HUDEP-2 (cell line): Measurements from ENCODE around the gene SLC37A3.
A peak's percentile ranks its signal among the peaks of the same experiment; 100 is the strongest.

Experiments used
- DNase-seq, 76 experiments: peaks; one replicate each; lab custom pipeline; 2025; ENCODE audit not compliant: unreplicated experiment in 76 of 76; lab: John Stamatoyannopoulos, UW

Gene SLC37A3

GRCh38 chr7:140402178-140402835 lies 4.0 kb upstream of the SLC37A3 start:
- DNase-seq: no peak

GRCh38 chr7:140400381-140400780 lies 2.1 kb upstream of the SLC37A3 start:
- DNase-seq: no peak

- DNase-seq: no peak
Measured at GRCh38 chr7:140398821-140399220, 491 bp upstream of the SLC37A3 start.

- DNase-seq: no peak
Measured at GRCh38 chr7:140393756-140394306, 4.5 kb downstream of the SLC37A3 start.

GRCh38 chr7:140391634-140392033 lies 6.7 kb downstream of the SLC37A3 start:
- DNase-seq: peak in 44 of 76 experiments; percentile 4 to 69 (median 25)

GRCh38 chr7:140390466-140391190 lies 7.7 kb downstream of the SLC37A3 start:
- DNase-seq: no peak

- no peak for DNase-seq
Measured at GRCh38 chr7:140390034-140390433, 8.3 kb downstream of the SLC37A3 start.

GRCh38 chr7:140389445-140389844 lies 8.9 kb downstream of the SLC37A3 start:
- no peak for DNase-seq

- DNase-seq: no peak
Measured at GRCh38 chr7:140384894-140385545, 13.3 kb downstream of the SLC37A3 start.

- DNase-seq: no peak
Measured at GRCh38 chr7:140383954-140384713, 14.2 kb downstream of the SLC37A3 start.

GRCh38 chr7:140375892-140376730 lies 22.2 kb downstream of the SLC37A3 start:
- no peak for DNase-seq

- DNase-seq: no peak
Measured at GRCh38 chr7:140375323-140375722, 23.0 kb downstream of the SLC37A3 start.

- DNase-seq: no peak
Measured at GRCh38 chr7:140369294-140369693, 29.0 kb downstream of the SLC37A3 start.

GRCh38 chr7:140367528-140367927 lies 30.8 kb downstream of the SLC37A3 start:
- no peak for DNase-seq

- DNase-seq: no peak
Measured at GRCh38 chr7:140364819-140365218, 33.5 kb downstream of the SLC37A3 start.

- peak in 14 of 76 experiments; percentile 2 to 45 (median 10) for DNase-seq
Measured at GRCh38 chr7:140360697-140361229, 37.6 kb downstream of the SLC37A3 start.

- DNase-seq: peak in 1 of 76 experiments; percentile 2
Measured at GRCh38 chr7:140358412-140359051, 39.8 kb downstream of the SLC37A3 start.

- no peak for DNase-seq
Measured at GRCh38 chr7:140358024-140358411, 40.3 kb downstream of the SLC37A3 start.

GRCh38 chr7:140350056-140350455 lies 48.3 kb downstream of the SLC37A3 start:
- DNase-seq: no peak
